Measurements from ENCODE around the gene ZNRF3. TPM values are rescaled to one million over a fixed set of nuclear protein-coding genes. Genes with fewer than 3 reads are reported as not detected.

The ZNRF3 gene
- total RNA-seq, 8 experiments from 2014 or later, result 3.0 to 11.3 (median 5.2) TPM

- WGBS, 10 experiments, result 81 to 100% (median 87%) methylated on average over 1 to 6 of the region's 31 CpGs; no CpG with 5 or more reads in 3 of the 10 experiments
- H3K4me1 ChIP-seq (replicated peaks in 1 of 2), result no peaks in the 10 kb centered on the region
- in situ Hi-C loops (cut with MboI; ENCODE audit: low pct_unique_long_range_greater_than_20kb in 2 of 9, low sequenced_read_pairs in 9 of 9, unreplicated experiment in 9 of 9), result loop anchor here in 8 of 9 experiments (10.0 to 25.0 kb wide), 3 partner anchors 187 to 437 kb away; no protein-coding TSS in a partner anchor
- ATAC-seq (replicated peaks in 6 of 8), result peak in 1 of 8 experiments; percentile 4
- H3K27ac ChIP-seq, result no peak overlapping the region
- H3K4me3 ChIP-seq, result no peak overlapping the region
Measured at GRCh38 chr22:29048822-29049654, 165.7 kb downstream of the ZNRF3 start.

- H3K4me1 ChIP-seq (replicated peaks in 1 of 2), result no peaks in the 10 kb centered on the region
- 60 to 100% (median 100%) methylated on average over 2 to 6 of the region's 38 CpGs; no CpG with 5 or more reads in 7 of the 10 experiments for WGBS, 10 experiments
- no peak overlapping the region for H3K27ac ChIP-seq
- H3K4me3 ChIP-seq, result no peak overlapping the region
- peak in 1 of 8 experiments; percentile 15 for ATAC-seq (replicated peaks in 6 of 8)
- in situ Hi-C loops (cut with MboI; ENCODE audit: low pct_unique_long_range_greater_than_20kb in 2 of 9, low sequenced_read_pairs in 9 of 9, unreplicated experiment in 9 of 9), result loop anchor here in 8 of 9 experiments (10.0 to 25.0 kb wide), 3 partner anchors 187 to 437 kb away; no protein-coding TSS in a partner anchor
Measured at GRCh38 chr22:29049655-29050263, 166.4 kb downstream of the ZNRF3 start.

GRCh38 chr22:29050457-29050856 is 167.1 kb downstream of the ZNRF3 start:
- H3K27ac ChIP-seq, result no peak overlapping the region
- no peaks in the 10 kb centered on the region for H3K4me1 ChIP-seq (replicated peaks in 1 of 2)
- no peak for ATAC-seq (replicated peaks in 6 of 8)
- no peak overlapping the region for H3K4me3 ChIP-seq
- in situ Hi-C loops (cut with MboI; ENCODE audit: low pct_unique_long_range_greater_than_20kb in 2 of 9, low sequenced_read_pairs in 9 of 9, unreplicated experiment in 9 of 9), result no loop called here
- 89 to 100% methylated on average over 1 to 10 of the region's 24 CpGs; no CpG with 5 or more reads in 8 of the 10 experiments for WGBS, 10 experiments

GRCh38 chr22:29053048-29053702 is 169.8 kb downstream of the ZNRF3 start:
- WGBS, 10 experiments, result 85 to 100% (median 93%) methylated on average over 1 to 8 of the region's 8 CpGs; no CpG with 5 or more reads in 4 of the 10 experiments
- H3K4me1 ChIP-seq (replicated peaks in 1 of 2), result no peaks in the 10 kb centered on the region
- in situ Hi-C loops (cut with MboI; ENCODE audit: low pct_unique_long_range_greater_than_20kb in 2 of 9, low sequenced_read_pairs in 9 of 9, unreplicated experiment in 9 of 9), result no loop called here
- H3K4me3 ChIP-seq, result no peak overlapping the region
- no peak overlapping the region for H3K27ac ChIP-seq
- no peak for ATAC-seq (replicated peaks in 6 of 8)

GRCh38 chr22:29054251-29054767 is 170.9 kb downstream of the ZNRF3 start:
- no peak for ATAC-seq (replicated peaks in 6 of 8)
- Histone ChIP-seq H3K4me1 (replicated peaks in 1 of 2) (no peaks in the 10 kb centered on the region), H3K4me3 (no peak overlapping the region), H3K27ac (no peak overlapping the region)
- 100% methylated on average over 1 to 2 of the region's 10 CpGs; no CpG with 5 or more reads in 7 of the 10 experiments for WGBS, 10 experiments
- in situ Hi-C loops (cut with MboI; ENCODE audit: low pct_unique_long_range_greater_than_20kb in 2 of 9, low sequenced_read_pairs in 9 of 9, unreplicated experiment in 9 of 9), result no loop called here

- no peak for ATAC-seq (replicated peaks in 6 of 8)
- Histone ChIP-seq H3K4me3 (no peak overlapping the region), H3K27ac (no peak overlapping the region)
Measured at GRCh38 chr22:29055192-29055830, 171.9 kb downstream of the ZNRF3 start.

GRCh38 chr22:29056472-29056871 is 173.1 kb downstream of the ZNRF3 start:
- Histone ChIP-seq H3K4me3 (no peak overlapping the region), H3K4me1 (replicated peaks in 1 of 2) (no peaks in the 10 kb centered on the region), H3K27ac (no peak overlapping the region)
- WGBS, 10 experiments, result 86 to 100% (median 100%) methylated on average over 1 to 3 of the region's 3 CpGs; no CpG with 5 or more reads in 5 of the 10 experiments
- ATAC-seq (replicated peaks in 6 of 8), result no peak
- in situ Hi-C loops (cut with MboI; ENCODE audit: low pct_unique_long_range_greater_than_20kb in 2 of 9, low sequenced_read_pairs in 9 of 9, unreplicated experiment in 9 of 9), result no loop called here

More at GRCh38 chr22:29055192-29055830, 171.9 kb downstream of the ZNRF3 start:
- in situ Hi-C loops (cut with MboI; ENCODE audit: low pct_unique_long_range_greater_than_20kb in 2 of 9, low sequenced_read_pairs in 9 of 9, unreplicated experiment in 9 of 9), result no loop called here
- 65 to 100% (median 91%) methylated on average over 1 to 6 of the region's 14 CpGs; no CpG with 5 or more reads in 2 of the 10 experiments for WGBS, 10 experiments
- H3K4me1 ChIP-seq (replicated peaks in 1 of 2), result no peaks in the 10 kb centered on the region

- ATAC-seq (replicated peaks in 6 of 8), result no peak
- in situ Hi-C loops (cut with MboI; ENCODE audit: low pct_unique_long_range_greater_than_20kb in 2 of 9, low sequenced_read_pairs in 9 of 9, unreplicated experiment in 9 of 9), result no loop called here
- Histone ChIP-seq H3K4me3 (no peak overlapping the region), H3K4me1 (replicated peaks in 1 of 2) (no peaks in the 10 kb centered on the region), H3K27ac (no peak overlapping the region)
- 67 to 98% (median 90%) methylated on average over 2 to 9 of the region's 12 CpGs; no CpG with 5 or more reads in 1 of the 10 experiments for WGBS, 10 experiments
Measured at GRCh38 chr22:29060251-29060869, 177.0 kb downstream of the ZNRF3 start.

GRCh38 chr22:29060931-29061330 is 177.6 kb downstream of the ZNRF3 start:
- Histone ChIP-seq H3K27ac (no peak overlapping the region), H3K4me1 (replicated peaks in 1 of 2) (no peaks in the 10 kb centered on the region), H3K4me3 (no peak overlapping the region)
- ATAC-seq (replicated peaks in 6 of 8), result no peak
- in situ Hi-C loops (cut with MboI; ENCODE audit: low pct_unique_long_range_greater_than_20kb in 2 of 9, low sequenced_read_pairs in 9 of 9, unreplicated experiment in 9 of 9), result no loop called here
- WGBS, 10 experiments, result 60 to 100% (median 93%) methylated on average over 1 to 7 of the region's 7 CpGs; no CpG with 5 or more reads in 4 of the 10 experiments

GRCh38 chr22:29061773-29062172 is 178.4 kb downstream of the ZNRF3 start, which contains the start of gene C22orf31:
C22orf31 (minus strand) TSS chr22:29061831; CDS start chr22:29061792, 39 bp downstream.
- ATAC-seq (replicated peaks in 6 of 8), result no peak
- Histone ChIP-seq H3K4me1 (replicated peaks in 1 of 2) (no peaks in the 10 kb centered on the region), H3K27ac (no peak within 1 kb of the TSS), H3K4me3 (no peak within 1 kb of the TSS)
- in situ Hi-C loops (cut with MboI; ENCODE audit: low pct_unique_long_range_greater_than_20kb in 2 of 9, low sequenced_read_pairs in 9 of 9, unreplicated experiment in 9 of 9), result no loop called here
- 55 to 100% (median 86%) methylated on average over 1 to 2 of the region's 2 CpGs for WGBS, 10 experiments

GRCh38 chr22:29062286-29062821 is 179.0 kb downstream of the ZNRF3 start:
- Histone ChIP-seq H3K4me1 (replicated peaks in 1 of 2) (no peaks in the 10 kb centered on the region), H3K27ac (no peak overlapping the region), H3K4me3 (no peak overlapping the region)
- ATAC-seq (replicated peaks in 6 of 8), result peak in 2 of 8 experiments; percentile 22 to 44
- in situ Hi-C loops (cut with MboI; ENCODE audit: low pct_unique_long_range_greater_than_20kb in 2 of 9, low sequenced_read_pairs in 9 of 9, unreplicated experiment in 9 of 9), result no loop called here
- WGBS, 10 experiments, result 0 to 65% (median 22%) methylated on average over 1 to 8 of the region's 8 CpGs; no CpG with 5 or more reads in 3 of the 10 experiments
